Type B pancreatic cell (in vitro differentiated cells): Measurements from ENCODE around the gene TRAK2. TPM values are rescaled to one million over a fixed set of nuclear protein-coding genes. Genes with fewer than 3 reads are reported as not detected.
A peak's percentile ranks its signal among the peaks of the same experiment; 100 is the strongest.

Source experiments
- DNase-seq: peaks from one replicate; pipeline ENCODE4 v3.0.0; 2021; ENCODE audit warnings: mixed read lengths; ENCODE audit not compliant: unreplicated experiment; ENCODE audit errors: extremely low spot score
- H3K27ac Mint-ChIP-seq: 2 replicates; pipeline ENCODE4 v1.8.0; 2021; ENCODE audit warnings: mild to moderate bottlenecking, mixed read lengths
- H3K27me3 Mint-ChIP-seq: 2 replicates; pipeline ENCODE4 v1.8.0; 2021; ENCODE audit warnings: mixed read lengths
- H3K36me3 Mint-ChIP-seq: 2 replicates; pipeline ENCODE4 v1.8.0; 2021; ENCODE audit warnings: mixed read lengths
- H3K4me1 Mint-ChIP-seq: one replicate; pipeline ENCODE4 v1.8.0; 2021; ENCODE audit warnings: mixed read lengths; ENCODE audit not compliant: unreplicated experiment
- H3K4me3 Mint-ChIP-seq: 2 replicates; pipeline ENCODE4 v1.8.0; 2021; ENCODE audit warnings: mild to moderate bottlenecking, mixed read lengths
- H3K9me3 Mint-ChIP-seq: 2 replicates; pipeline ENCODE4 v1.8.0; 2021; ENCODE audit warnings: mixed read lengths
- CTCF ChIP-seq: fragments of 200-600 bp; sonication (generic); conservative IDR thresholded peaks from 2 replicates; pipeline ENCODE4 v1.5.0; 2021; ENCODE audit warnings: antibody characterized with exemption, mild to moderate bottlenecking
- total RNA-seq: library from RNA; stranded (reverse); gene quantifications from 2 replicates; pipeline ENCODE4 v1.2.1, GENCODE V29; 2021; ENCODE audit warnings: low replicate concordance

The TRAK2 gene
- total RNA-seq, 1 donor from 2014 or later = 24.6 TPM

- TF ChIP-seq CTCF = no peak
- H3K9me3 Mint-ChIP-seq = no peaks in the 10 kb centered on the region
- H3K36me3 Mint-ChIP-seq = peaks cover 24% of the 10 kb centered on the region
- peaks cover 7% of the 10 kb centered on the region for H3K4me1 Mint-ChIP-seq
- H3K4me3 Mint-ChIP-seq = no peak overlapping the region
- no peak for DNase-seq
- no peaks in the 10 kb centered on the region for H3K27me3 Mint-ChIP-seq
- no peak overlapping the region for H3K27ac Mint-ChIP-seq
Observed at GRCh38 chr2:201360256-201360655, 91.0 kb downstream of the TRAK2 start.

- H3K27me3 Mint-ChIP-seq = no peaks in the 10 kb centered on the region
- peaks cover 16% of the 10 kb centered on the region for H3K36me3 Mint-ChIP-seq
- peaks cover 7% of the 10 kb centered on the region for H3K4me1 Mint-ChIP-seq
- no peaks in the 10 kb centered on the region for H3K9me3 Mint-ChIP-seq
- no peak overlapping the region for H3K4me3 Mint-ChIP-seq
- DNase-seq = no peak
- no peak for TF ChIP-seq CTCF
- no peak overlapping the region for H3K27ac Mint-ChIP-seq
Observed at GRCh38 chr2:201358684-201359083, 92.6 kb downstream of the TRAK2 start.

DNA sequence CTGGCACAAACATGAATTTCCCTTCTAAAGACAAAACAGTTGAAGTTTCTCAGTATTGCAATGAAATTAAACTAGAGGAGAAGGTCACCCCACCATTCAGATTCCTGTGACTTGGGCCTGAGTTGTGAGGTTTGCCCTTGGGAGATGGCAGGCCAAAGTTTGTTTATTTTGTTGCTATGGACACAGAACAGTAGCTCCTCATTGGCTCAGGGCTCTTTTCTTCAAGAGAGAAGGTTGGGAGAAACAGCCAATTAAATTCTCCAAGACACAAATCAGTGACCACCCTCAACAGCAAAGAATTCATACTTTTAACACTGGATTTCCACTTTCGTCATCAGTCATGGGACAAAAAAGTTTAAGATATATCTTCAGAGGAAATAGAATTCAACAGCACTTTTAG, 94.0 kb downstream of the TRAK2 start, which contains the start of gene FLACC1:
TSS of gene FLACC1 (minus strand) at position 125 of the 400 bp plus-strand sequence. CDS start 5,941 bp downstream, outside the sequence.
- H3K36me3 Mint-ChIP-seq = peaks cover 15% of the 10 kb centered on the region
- DNase-seq = no peak

DNA sequence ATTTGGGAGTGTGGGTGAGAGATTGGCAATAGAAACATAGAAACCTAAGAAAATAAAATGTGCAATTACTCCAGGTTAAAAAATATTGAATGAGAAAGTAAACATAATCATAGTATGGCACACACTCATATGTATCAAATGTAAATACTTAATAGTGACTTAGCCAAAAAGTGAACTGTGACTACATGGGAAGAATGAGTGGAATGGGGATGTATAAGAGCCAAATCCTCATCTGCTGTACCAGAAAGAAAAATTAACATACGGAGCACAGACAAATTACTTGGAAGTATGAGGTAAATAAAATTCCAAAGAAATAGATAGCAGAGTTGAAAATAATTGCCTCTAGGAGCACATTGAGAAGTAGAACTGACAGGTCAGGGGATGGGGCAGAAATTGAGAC, 98.1 kb downstream of the TRAK2 start:
- Mint-ChIP-seq H3K9me3 (no peaks in the 10 kb centered on the region), H3K27me3 (no peaks in the 10 kb centered on the region), H3K4me1 (peaks cover 7% of the 10 kb centered on the region), H3K4me3 (no peak overlapping the region), H3K36me3 (no peaks in the 10 kb centered on the region), H3K27ac (no peak overlapping the region)
- no peak for TF ChIP-seq CTCF
- no peak for DNase-seq

More for the DNA sequence above, 94.0 kb downstream of the TRAK2 start, which contains the start of gene FLACC1:
- TF ChIP-seq CTCF = no peak
- Mint-ChIP-seq H3K4me1 (peaks cover 7% of the 10 kb centered on the region), H3K27me3 (no peaks in the 10 kb centered on the region), H3K27ac (peak within 1 kb of the TSS; percentile 63), H3K9me3 (no peaks in the 10 kb centered on the region), H3K4me3 (peak within 1 kb of the TSS; percentile 18)

DNA sequence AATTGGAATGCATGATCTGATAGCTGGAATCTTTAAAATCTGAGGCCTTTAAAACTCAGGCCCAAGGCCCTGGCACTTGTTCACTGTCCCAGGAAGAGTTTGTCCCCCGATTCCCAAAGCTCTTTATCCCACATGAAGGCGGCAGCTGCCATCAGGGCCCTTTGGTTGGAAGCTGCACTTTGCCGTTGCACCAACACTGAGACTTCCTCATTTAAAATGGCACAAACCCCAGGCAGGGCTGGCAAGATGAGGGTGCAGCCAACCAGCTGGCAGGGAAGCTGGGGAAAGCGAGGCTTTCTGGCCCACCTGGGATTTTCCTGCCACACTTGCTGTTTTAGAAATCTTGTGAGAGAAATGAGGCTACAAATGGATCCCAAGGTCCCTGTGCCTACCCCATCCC, 100.4 kb downstream of the TRAK2 start:
- Mint-ChIP-seq H3K4me3 (no peak overlapping the region), H3K36me3 (no peaks in the 10 kb centered on the region), H3K27ac (no peak overlapping the region), H3K9me3 (no peaks in the 10 kb centered on the region), H3K27me3 (no peaks in the 10 kb centered on the region), H3K4me1 (no peaks in the 10 kb centered on the region)
- no peak for TF ChIP-seq CTCF
- no peak for DNase-seq

- H3K4me3 Mint-ChIP-seq = no peak overlapping the region
- DNase-seq = no peak
- no peaks in the 10 kb centered on the region for H3K9me3 Mint-ChIP-seq
- H3K27me3 Mint-ChIP-seq = no peaks in the 10 kb centered on the region
- TF ChIP-seq CTCF = no peak
- H3K36me3 Mint-ChIP-seq = no peaks in the 10 kb centered on the region
- H3K27ac Mint-ChIP-seq = no peak overlapping the region
- H3K4me1 Mint-ChIP-seq = no peaks in the 10 kb centered on the region
Observed at GRCh38 chr2:201349601-201350000, 101.7 kb downstream of the TRAK2 start.
